HepG2 (cell line): ENCODE results near the gene SLC25A15. TPM values are rescaled to one million over a fixed set of nuclear protein-coding genes. Genes with fewer than 3 reads are reported as not detected.
A peak's percentile ranks its signal among the peaks of the same experiment; 100 is the strongest.

Experiments used
- ATAC-seq: fragments of 200-7000 bp; cut with Tn5 transposase; 3 replicates; pipeline ENCODE4 v1.9.1; 2020; ENCODE audit warnings: mild to moderate bottlenecking, moderate library complexity
- BruUV-seq: library from RNA; stranded (reverse); fragments of 400-500 nt; replicated peaks from 2 replicates; lab custom pipeline; 2021; lab: Mats Ljungman, UMichigan
- CTCF ChIA-PET: fragments of 300-600 bp; formaldehyde crosslinking; extraction: SDS; loops from one replicate; lab custom pipeline; 2021; ENCODE audit warnings: low total read pairs, inconsistent platforms, low intra/inter-chr PET ratio; lab: Yijun Ruan, JAX
- POLR2A ChIA-PET: fragments of 350-600 bp; sonication (Branson Sonifier 250); formaldehyde crosslinking; loops from one replicate; lab custom pipeline; 2020; ENCODE audit warnings: antibody characterized with exemption, inconsistent platforms; lab: Yijun Ruan, JAX
- DNase-seq: peaks from one replicate; pipeline ENCODE4 v3.0.0-alpha.2; 2015; ENCODE audit warnings: low spot score
- FAIRE-seq: peaks from 3 replicates; lab custom pipeline; 2011; peaks lifted over from hg19 to GRCh38; lab: Jason Lieb, UNC
- H2AFZ ChIP-seq: one replicate; pipeline ENCODE4 v1.6.1; 2011; ENCODE audit warnings: low read length, inconsistent platforms
- H3K27ac ChIP-seq: fragments of 300-600 bp; 3 replicates; pipeline ENCODE4 v1.8.0; 2011; ENCODE audit warnings: mixed run types, mild to moderate bottlenecking, mixed read lengths, low read length, inconsistent platforms; ENCODE audit not compliant: insufficient read depth; ENCODE audit errors: extremely low read length
- H3K27me3 ChIP-seq, 2 experiments: fragments of 200-600 bp in 1 of 2; 2 replicates in 1 of 2; 3 replicates in 1 of 2; pipeline versions ENCODE4 v1.6.0 to v1.8.0; 2011; ENCODE audit warnings: low read length in 2 of 2, mild to moderate bottlenecking in 2 of 2, moderate library complexity in 2 of 2, inconsistent platforms in 1 of 2; ENCODE audit not compliant: insufficient read depth in 2 of 2, control insufficient read depth in 1 of 2
- H3K36me3 ChIP-seq, 2 experiments: fragments of 200-600 bp in 1 of 2; replicated peaks in 1 of 2; 2 replicates in 1 of 2; 3 replicates in 1 of 2; pipeline versions ENCODE4 v1.5.1 to v1.8.0; 2011; ENCODE audit warnings: low read length in 2 of 2, inconsistent platforms in 1 of 2; ENCODE audit not compliant: insufficient read depth in 2 of 2, control insufficient read depth in 1 of 2
- H3K4me1 ChIP-seq: 2 replicates; pipeline ENCODE4 v1.5.1; 2012; ENCODE audit warnings: low read length, inconsistent platforms; ENCODE audit not compliant: insufficient read depth
- H3K4me2 ChIP-seq: 2 replicates; pipeline ENCODE4 v1.6.0; 2011; ENCODE audit warnings: low read depth, low read length, inconsistent platforms
- H3K4me3 ChIP-seq, 3 experiments: fragments of 200-600 bp in 1 of 3; sonication (generic), shearing (Covaris generic) in 1 of 3; replicated peaks in 1 of 3; 2 replicates each; pipeline ENCODE4 v1.5.1; 2011 to 2016; ENCODE audit warnings: low read length in 3 of 3, inconsistent platforms in 2 of 3, low read depth in 2 of 3, mild to moderate bottlenecking in 2 of 3, control low read depth in 1 of 3, mixed read lengths in 1 of 3; ENCODE audit not compliant: insufficient read depth in 1 of 3
- H3K79me2 ChIP-seq: one replicate; pipeline ENCODE4 v1.6.1; 2011; ENCODE audit warnings: low read length, inconsistent platforms; ENCODE audit not compliant: insufficient read depth
- H3K9ac ChIP-seq: 2 replicates; pipeline ENCODE4 v1.6.0; 2011; ENCODE audit warnings: mild to moderate bottlenecking, low read depth, low read length, inconsistent platforms; ENCODE audit not compliant: insufficient read depth
- H3K9me3 ChIP-seq: 2 replicates; pipeline ENCODE4 v1.5.1; 2012; ENCODE audit warnings: mild to moderate bottlenecking, low read length
- H4K20me1 ChIP-seq: 2 replicates; pipeline ENCODE4 v1.6.0; 2011; ENCODE audit warnings: inconsistent platforms, mild to moderate bottlenecking, low read length, moderate library complexity; ENCODE audit not compliant: insufficient read depth
- BRF2 ChIP-seq: sonication (generic); formaldehyde crosslinking; IDR thresholded peaks from 2 replicates; pipeline ENCODE4 v1.8.1; 2022; ENCODE audit warnings: mild to moderate bottlenecking, missing genetic modification reagents
- CENPBD1 ChIP-seq: sonication (generic); formaldehyde crosslinking; IDR thresholded peaks from 2 replicates; pipeline ENCODE4 v1.8.0; 2022; ENCODE audit warnings: missing genetic modification reagents, low read depth, mild to moderate bottlenecking, borderline replicate concordance
- EEA1 ChIP-seq: sonication (generic); formaldehyde crosslinking; IDR thresholded peaks from 2 replicates; pipeline ENCODE4 v1.5.1; 2020; ENCODE audit warnings: mild to moderate bottlenecking, missing genetic modification reagents, borderline replicate concordance
- ETV5 ChIP-seq: IDR thresholded peaks from 2 replicates; pipeline ENCODE4 v1.6.1; 2018; ENCODE audit warnings: missing biosample characterization, missing genetic modification reagents, inconsistent platforms, borderline replicate concordance
- FOXK1 ChIP-seq: sonication (generic); formaldehyde crosslinking; IDR thresholded peaks from 2 replicates; pipeline ENCODE4 v1.4.0; 2020; ENCODE audit warnings: low read depth, missing genetic modification reagents, borderline replicate concordance
- GZF1 ChIP-seq: sonication (generic); formaldehyde crosslinking; IDR thresholded peaks from 2 replicates; pipeline ENCODE4 v1.5.1; 2020; ENCODE audit warnings: mild to moderate bottlenecking, missing genetic modification reagents
- HHEX ChIP-seq: IDR thresholded peaks from 2 replicates; pipeline ENCODE4 v1.6.1; 2016; ENCODE audit warnings: control low read depth
- IRF9 ChIP-seq: sonication (generic); formaldehyde crosslinking; IDR thresholded peaks from 2 replicates; pipeline ENCODE4 v1.8.0; 2022; ENCODE audit warnings: missing genetic modification reagents, mild to moderate bottlenecking, borderline replicate concordance
- NFIC ChIP-seq: IDR thresholded peaks from 2 replicates; pipeline ENCODE4 v1.6.1; 2012; ENCODE audit warnings: mild to moderate bottlenecking, low read length, inconsistent platforms
- ZBTB7B ChIP-seq: sonication (generic); formaldehyde crosslinking; IDR thresholded peaks from 2 replicates; pipeline ENCODE4 v1.4.0; 2020; ENCODE audit warnings: missing genetic modification reagents
- ZNF296 ChIP-seq: sonication (generic); formaldehyde crosslinking; conservative IDR thresholded peaks from 2 replicates; pipeline ENCODE4 v1.5.0; 2020; ENCODE audit warnings: mild to moderate bottlenecking, missing genetic modification reagents
- ZNF772 ChIP-seq: sonication (generic); formaldehyde crosslinking; IDR thresholded peaks from 2 replicates; pipeline ENCODE4 v1.5.0; 2020; ENCODE audit warnings: mild to moderate bottlenecking, missing genetic modification reagents
- ZNF775 ChIP-seq: sonication (generic); formaldehyde crosslinking; IDR thresholded peaks from 2 replicates; pipeline ENCODE4 v1.4.0; 2020; ENCODE audit warnings: missing genetic modification reagents, mild to moderate bottlenecking, moderate library complexity, borderline replicate concordance
- ZUFSP ChIP-seq: sonication (generic); formaldehyde crosslinking; IDR thresholded peaks from 2 replicates; pipeline ENCODE4 v1.9.0; 2021; ENCODE audit warnings: missing genetic modification reagents, mild to moderate bottlenecking, borderline replicate concordance
- ZXDC ChIP-seq: sonication (generic); formaldehyde crosslinking; IDR thresholded peaks from 2 replicates; pipeline ENCODE4 v1.5.0; 2020; ENCODE audit warnings: mild to moderate bottlenecking, missing genetic modification reagents
- WGBS: methylation state at CpG from one replicate; pipeline ENCODE4 v1.1.6; 2017; ENCODE audit warnings: low lambda C conversion rate; 5-methylcytosine and 5-hydroxymethylcytosine counted together
- in situ Hi-C: cut with HindIII; loops from 2 replicates; pipeline ENCODE4 v1.10.0; 2017; ENCODE audit warnings: low pct_unique_long_range_greater_than_20kb; ENCODE audit not compliant: extremely low pct_ligation_motif_present
- intact Hi-C: fragments of 100-400 bp; cut with micrococcal nuclease; formaldehyde crosslinking; loops from one replicate; pipeline ENCODE4 v1.10.0; 2022; ENCODE audit not compliant: unreplicated experiment
- polyA plus RNA-seq, 8 experiments: library from polyadenylated mRNA; depleted of rRNA in 3 of 8; stranded (reverse) in 7 of 8; unstranded in 1 of 8; fragments of >200 nt; fragmentation: Illumina TruSeq in 4 of 8; extraction: Trizol in 4 of 8; gene quantifications; 2 replicates each; pipeline versions ENCODE4 v1.2.1 to v1.2.3, GENCODE V29; 2011 to 2016; ENCODE audit warnings: low read depth in 4 of 8, missing spikeins in 1 of 8, mixed read lengths in 1 of 8; ENCODE audit not compliant: insufficient read depth in 1 of 8
- total RNA-seq, 5 experiments: library from RNA; depleted of rRNA; stranded (reverse); fragments of >200 nt; fragmentation: Illumina TruSeq; extraction: Trizol; gene quantifications; 2 replicates each; pipeline ENCODE4 v1.2.3, GENCODE V29; 2016; ENCODE audit warnings: low read depth in 1 of 5

SLC25A15 gene
- total and polyA plus RNA-seq, 2 of the 13 experiments (the other 11 are each of a cell fraction or from before 2014, with no cell fraction given): 17.3 to 39.1 TPM

DNA sequence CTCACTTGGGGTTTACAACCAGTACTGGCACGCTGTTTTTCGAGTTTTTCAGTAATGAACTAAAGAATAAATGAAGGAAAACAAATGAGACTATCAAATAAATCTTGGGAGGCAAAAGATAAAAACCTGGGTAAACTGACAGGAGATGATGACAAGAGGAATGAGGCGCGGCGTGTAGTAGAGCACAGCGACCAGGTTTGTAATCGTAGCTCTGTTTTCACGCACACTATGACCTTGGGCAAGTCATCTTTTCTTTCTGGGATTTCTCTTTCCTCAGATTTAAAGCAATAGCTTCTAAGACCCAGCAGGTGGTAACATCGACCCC is 18.8 kb upstream of the SLC25A15 start (continued):
- TF ChIP-seq EEA1 (CRISPR knock-in tag) (no peak), ZXDC (CRISPR knock-in tag) (no peak), ZNF775 (CRISPR knock-in tag) (no peak), ZNF772 (CRISPR knock-in tag) (no peak), CENPBD1 (CRISPR knock-in tag) (no peak), ZNF296 (no peak), NFIC (0 out of 2 replicates have a peak, but pooled peaks have one; percentile 4)

GRCh38 chr13:40770934-40771618 is 18.3 kb upstream of the SLC25A15 start, which contains the start of gene MRPS31:
TSS of gene MRPS31 (minus strand) at chr13:40771190. CDS start at chr13:40771136, 54 bp downstream.
- intact Hi-C loops (loop anchor here (2.0 to 5.0 kb wide), 2 partner anchors 16 to 104 kb away; partner anchors contain the start of gene FOXO1), in situ Hi-C loops (loop anchor here (10.0 kb wide), 1 partner anchor 236 kb away; no protein-coding TSS in a partner anchor)
- POLR2A ChIA-PET: interaction anchor here (0.9 kb wide), 1 partner anchor 18 kb away, joined by 4 read pairs; the partner anchor contains the start of gene SLC25A15
- H3K9me3 ChIP-seq: no peaks in the 10 kb centered on the region
- CTCF ChIA-PET: no interaction called here
- peaks cover 53% of the 10 kb centered on the region for H3K4me1 ChIP-seq
- ATAC-seq (peak; percentile 99), DNase-seq (peak; percentile 92), FAIRE-seq (peak; percentile 95)
- H4K20me1 ChIP-seq: no peaks in the 10 kb centered on the region
- H3K27me3 ChIP-seq: no peaks in the 10 kb centered on the region; a peak in 1 of 5 replicates
- BruUV-seq: TSS peak; percentile 52
- peak within 1 kb of the TSS; percentile 93 for H3K4me2 ChIP-seq
- peak within 1 kb of the TSS; percentile 83 for H2AFZ ChIP-seq
- H3K36me3 ChIP-seq: peaks cover 0 to 7% of the 10 kb centered on the region in 2 experiments; a peak in 2 of 5 replicates
- H3K79me2 ChIP-seq: peaks cover 17% of the 10 kb centered on the region
- WGBS: under 1% methylated on average over 35 of the region's 52 CpGs
- peak within 1 kb of the TSS; percentile 74 for H3K27ac ChIP-seq
- peak within 1 kb of the TSS; percentile 86 to 97 (median 94) for H3K4me3 ChIP-seq
- peak within 1 kb of the TSS; percentile 92 for H3K9ac ChIP-seq
- TF ChIP-seq HHEX: no peak
- TF ChIP-seq ETV5: peak; percentile 90
- peak; percentile 96 for TF ChIP-seq FOXK1
- TF ChIP-seq ZBTB7B (CRISPR knock-in tag): peak; percentile 97
- no peak for TF ChIP-seq GZF1 (CRISPR knock-in tag)
- 0 out of 2 replicates have a peak, but pooled peaks have one; percentile 46 for TF ChIP-seq BRF2
- no peak for TF ChIP-seq ZUFSP (CRISPR knock-in tag)
- TF ChIP-seq IRF9: peak; percentile 82
